T-helper 2 cell treated with Interferon-gamma antibody and Interleukin-4, amounts not matched to agents 5 μg/mL and 100 μg/mL, for 36 hours (primary cell): ENCODE results near the gene FOXC1.

Experiments used
- DNase-seq: peaks from one replicate; pipeline ENCODE4 v3.0.0; 2021; ENCODE audit warnings: low spot score
- H3K27ac Mint-ChIP-seq: one replicate; pipeline ENCODE4 v1.8.0; 2021; ENCODE audit warnings: mild to moderate bottlenecking, mixed read lengths
- H3K27me3 Mint-ChIP-seq: one replicate; pipeline ENCODE4 v1.8.0; 2021; ENCODE audit warnings: low read depth, mixed read lengths
- H3K36me3 Mint-ChIP-seq: one replicate; pipeline ENCODE4 v1.8.0; 2021; ENCODE audit warnings: low read depth, mixed read lengths
- H3K4me1 Mint-ChIP-seq: one replicate; pipeline ENCODE4 v1.8.0; 2021; ENCODE audit warnings: low read depth, mixed read lengths
- H3K4me3 Mint-ChIP-seq: one replicate; pipeline ENCODE4 v1.8.0; 2022; ENCODE audit warnings: mild to moderate bottlenecking, moderate library complexity, mixed read lengths
- H3K9me3 Mint-ChIP-seq: one replicate; pipeline ENCODE4 v1.8.0; 2021; ENCODE audit warnings: mixed read lengths

FOXC1 gene

GRCh38 chr6:1624851-1625781 lies 15.4 kb downstream of the FOXC1 start:
- Mint-ChIP-seq H3K27ac (no peak overlapping the region), H3K4me1 (peaks cover 6% of the 10 kb centered on the region), H3K36me3 (no peaks in the 10 kb centered on the region), H3K4me3 (peak overlapping the region; percentile 67), H3K9me3 (no peaks in the 10 kb centered on the region), H3K27me3 (peaks cover 67% of the 10 kb centered on the region)
- no peak for DNase-seq

DNA sequence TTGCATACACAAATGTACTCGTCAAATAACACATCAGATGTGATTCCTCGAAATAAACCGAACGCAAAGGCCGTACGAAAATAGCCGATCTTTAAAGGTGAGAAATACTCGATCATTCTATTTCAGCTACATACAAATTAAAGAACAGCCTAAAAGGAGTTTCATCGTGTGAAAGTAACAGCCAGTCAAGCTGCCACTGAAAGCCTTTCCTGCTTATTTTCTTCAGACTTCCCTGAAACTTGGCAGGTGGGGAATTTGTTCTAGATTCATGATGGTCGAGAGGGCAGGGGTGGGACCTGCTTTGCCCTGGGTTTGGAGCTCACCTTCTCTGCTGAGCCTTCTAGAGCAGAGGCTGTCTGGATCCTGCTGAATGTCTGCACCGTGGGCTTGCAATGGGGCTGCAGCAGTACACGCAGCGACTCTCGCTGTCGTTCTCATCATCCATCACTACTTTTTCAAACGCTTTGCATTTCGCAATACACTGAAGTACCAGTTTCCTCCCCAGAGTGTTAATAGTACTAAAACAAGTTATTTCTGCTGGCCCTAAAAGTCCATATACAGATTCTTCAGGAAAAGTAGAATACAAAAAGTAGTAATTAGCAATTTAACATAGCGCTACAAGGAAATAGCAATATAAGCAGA lies 16.2 kb downstream of the FOXC1 start:
- Mint-ChIP-seq H3K27me3 (peaks cover 68% of the 10 kb centered on the region), H3K4me1 (peaks cover 6% of the 10 kb centered on the region), H3K9me3 (no peaks in the 10 kb centered on the region), H3K4me3 (no peak overlapping the region), H3K27ac (no peak overlapping the region), H3K36me3 (no peaks in the 10 kb centered on the region)
- DNase-seq = no peak

- no peaks in the 10 kb centered on the region for H3K36me3 Mint-ChIP-seq
- H3K4me3 Mint-ChIP-seq = no peak overlapping the region
- peaks cover 6% of the 10 kb centered on the region for H3K4me1 Mint-ChIP-seq
- DNase-seq = no peak
- H3K9me3 Mint-ChIP-seq = no peaks in the 10 kb centered on the region
- H3K27me3 Mint-ChIP-seq = peaks cover 62% of the 10 kb centered on the region
- no peak overlapping the region for H3K27ac Mint-ChIP-seq
Observed at GRCh38 chr6:1626481-1626880, 16.8 kb downstream of the FOXC1 start.

DNA sequence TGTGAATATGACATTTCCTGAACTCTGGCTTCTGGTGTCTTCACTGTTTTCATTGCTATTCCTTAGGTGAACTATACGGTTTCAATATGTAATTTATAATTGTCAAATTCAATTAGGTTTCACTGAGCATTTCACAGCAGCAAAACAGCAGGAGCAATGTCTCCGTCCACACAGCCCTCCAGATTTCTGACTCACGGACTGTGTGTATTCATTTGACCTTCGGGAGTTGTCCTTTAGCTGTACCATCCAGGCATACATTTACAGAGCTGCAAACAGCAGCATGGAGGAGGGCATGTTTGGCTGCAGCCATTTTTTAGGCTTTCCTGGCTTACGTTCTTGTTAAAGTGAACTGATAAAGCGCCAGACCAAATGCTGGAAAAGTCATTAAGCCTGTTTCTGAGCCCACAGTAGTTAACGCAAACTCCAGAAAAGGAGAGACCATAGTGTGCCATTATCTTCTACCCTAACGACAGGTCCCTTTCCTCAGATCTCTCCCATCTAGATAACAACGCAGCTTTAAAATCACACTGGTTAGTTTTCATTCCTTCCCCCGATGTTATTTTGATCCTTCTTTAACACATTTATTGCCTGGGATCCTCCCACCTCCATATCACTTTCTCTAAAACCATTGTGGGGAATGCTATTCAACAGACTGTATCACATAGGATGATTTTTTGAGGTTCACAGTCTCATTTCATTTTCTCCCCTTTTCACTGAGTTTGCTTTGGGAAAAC lies 18.3 kb downstream of the FOXC1 start:
- H3K27me3 Mint-ChIP-seq = peaks cover 51% of the 10 kb centered on the region
- no peaks in the 10 kb centered on the region for H3K36me3 Mint-ChIP-seq
- no peak for DNase-seq
- H3K9me3 Mint-ChIP-seq = no peaks in the 10 kb centered on the region
- no peak overlapping the region for H3K27ac Mint-ChIP-seq
- peaks cover 6% of the 10 kb centered on the region for H3K4me1 Mint-ChIP-seq
- no peak overlapping the region for H3K4me3 Mint-ChIP-seq

GRCh38 chr6:1629316-1629715 lies 19.6 kb downstream of the FOXC1 start:
- H3K27me3 Mint-ChIP-seq = peaks cover 44% of the 10 kb centered on the region
- H3K27ac Mint-ChIP-seq = no peak overlapping the region
- peaks cover 6% of the 10 kb centered on the region for H3K4me1 Mint-ChIP-seq
- no peaks in the 10 kb centered on the region for H3K36me3 Mint-ChIP-seq
- H3K9me3 Mint-ChIP-seq = no peaks in the 10 kb centered on the region
- DNase-seq = no peak
- no peak overlapping the region for H3K4me3 Mint-ChIP-seq

- no peak for DNase-seq
- Mint-ChIP-seq H3K27ac (no peak overlapping the region), H3K4me3 (no peak overlapping the region), H3K4me1 (peaks cover 2% of the 10 kb centered on the region), H3K9me3 (no peaks in the 10 kb centered on the region), H3K27me3 (peaks cover 40% of the 10 kb centered on the region), H3K36me3 (no peaks in the 10 kb centered on the region)
Observed at GRCh38 chr6:1630212-1630770, 20.6 kb downstream of the FOXC1 start.

- Mint-ChIP-seq H3K4me3 (no peak overlapping the region), H3K27ac (no peak overlapping the region), H3K27me3 (peaks cover 35% of the 10 kb centered on the region), H3K9me3 (no peaks in the 10 kb centered on the region), H3K4me1 (no peaks in the 10 kb centered on the region), H3K36me3 (no peaks in the 10 kb centered on the region)
- DNase-seq = no peak
Observed at GRCh38 chr6:1630771-1631217, 21.1 kb downstream of the FOXC1 start.

GRCh38 chr6:1631251-1631650 lies 21.5 kb downstream of the FOXC1 start:
- Mint-ChIP-seq H3K27me3 (peaks cover 31% of the 10 kb centered on the region), H3K27ac (no peak overlapping the region), H3K4me3 (no peak overlapping the region), H3K36me3 (no peaks in the 10 kb centered on the region), H3K4me1 (no peaks in the 10 kb centered on the region), H3K9me3 (no peaks in the 10 kb centered on the region)
- DNase-seq = no peak

DNA sequence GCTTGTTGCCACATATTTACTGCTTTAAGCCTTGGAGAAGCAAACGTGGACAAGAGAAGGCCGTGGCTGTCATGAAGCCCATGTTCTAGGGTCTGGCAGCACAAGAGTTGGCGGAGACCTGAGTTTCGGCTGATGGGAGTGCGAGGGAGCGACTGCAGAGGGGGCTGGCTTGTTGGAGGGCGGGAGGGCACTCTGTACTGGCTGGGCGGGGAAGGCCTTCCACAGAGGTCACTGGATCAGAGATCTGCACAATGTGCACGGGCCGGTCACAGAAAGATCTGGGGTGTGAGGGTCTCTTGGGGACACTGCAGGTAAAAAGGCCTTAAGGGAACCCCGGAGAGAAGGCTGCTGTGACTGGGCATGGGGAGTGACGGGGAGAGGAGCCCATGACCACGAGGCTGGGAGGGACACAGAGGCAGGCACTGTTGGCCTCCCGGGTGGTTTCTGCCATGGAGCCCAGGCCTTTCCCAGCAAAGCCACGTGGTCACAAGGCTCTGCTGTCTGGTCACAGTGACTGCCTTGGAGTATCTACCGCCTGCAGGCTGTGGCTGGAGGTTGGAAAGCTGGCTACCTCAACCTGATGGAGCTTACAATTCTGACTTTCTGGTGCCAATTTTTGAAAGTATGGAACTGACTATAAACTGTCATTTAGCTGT lies 23.8 kb downstream of the FOXC1 start:
- H3K4me3 Mint-ChIP-seq = no peak overlapping the region
- H3K9me3 Mint-ChIP-seq = no peaks in the 10 kb centered on the region
- H3K36me3 Mint-ChIP-seq = no peaks in the 10 kb centered on the region
- H3K27ac Mint-ChIP-seq = no peak overlapping the region
- peaks cover 11% of the 10 kb centered on the region for H3K27me3 Mint-ChIP-seq
- DNase-seq = no peak
- no peaks in the 10 kb centered on the region for H3K4me1 Mint-ChIP-seq

DNA sequence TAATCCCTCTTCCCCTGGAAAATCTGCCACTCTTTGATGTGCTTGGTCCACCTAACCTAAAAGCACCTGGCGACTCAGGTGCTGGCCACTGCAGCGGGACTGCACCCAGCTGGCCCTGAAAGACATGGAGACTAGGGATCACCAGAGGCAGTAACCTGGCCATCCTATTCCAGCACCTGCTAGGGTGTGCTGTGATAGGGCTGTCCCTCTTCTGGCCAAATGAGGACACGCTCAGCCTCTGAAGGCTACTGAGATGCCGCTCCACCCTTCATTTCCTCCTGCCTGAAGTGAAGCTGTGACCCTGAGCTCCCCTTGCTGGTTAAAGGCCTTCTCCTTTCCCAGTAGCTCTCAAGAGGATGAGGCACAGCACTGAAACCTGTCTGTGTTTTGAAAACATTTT lies 24.4 kb downstream of the FOXC1 start:
- no peaks in the 10 kb centered on the region for H3K36me3 Mint-ChIP-seq
- H3K4me3 Mint-ChIP-seq = no peak overlapping the region
- DNase-seq = no peak
- peaks cover 6% of the 10 kb centered on the region for H3K27me3 Mint-ChIP-seq
- H3K4me1 Mint-ChIP-seq = no peaks in the 10 kb centered on the region
- no peak overlapping the region for H3K27ac Mint-ChIP-seq
- no peaks in the 10 kb centered on the region for H3K9me3 Mint-ChIP-seq

DNA sequence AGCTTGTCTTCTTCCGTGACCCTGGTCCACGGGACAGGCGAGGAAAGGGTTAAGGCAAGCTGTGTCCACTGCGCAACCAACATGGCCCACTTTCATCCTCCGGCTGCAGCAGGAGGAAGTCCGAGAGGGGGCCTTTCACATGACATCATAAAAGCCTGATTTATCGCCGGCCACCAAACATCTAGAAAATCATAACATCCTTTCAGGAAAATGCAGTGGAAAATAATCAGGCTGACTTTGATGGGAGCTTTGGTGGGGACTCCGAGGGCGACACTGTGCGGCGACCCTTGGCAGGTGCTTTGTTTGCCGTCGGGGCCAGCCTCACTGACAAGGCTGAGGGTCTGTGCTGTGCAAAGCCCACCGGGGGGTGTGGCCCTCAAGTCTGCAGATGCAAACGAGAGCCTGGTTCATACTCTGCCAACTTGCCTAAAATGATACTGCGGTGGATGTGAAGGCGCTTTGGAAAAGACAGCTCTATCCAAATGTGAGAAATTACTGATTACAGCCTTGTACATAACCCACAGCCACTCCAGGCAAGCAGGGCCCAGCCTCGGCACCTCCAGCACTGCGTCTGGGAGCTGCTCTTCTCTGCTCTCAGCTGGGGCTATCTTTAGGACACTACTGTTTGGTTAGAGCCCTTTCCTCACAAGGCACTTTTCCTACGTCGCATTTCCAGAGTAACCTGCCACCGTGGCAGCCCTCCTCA lies 25.7 kb downstream of the FOXC1 start:
- no peaks in the 10 kb centered on the region for H3K4me1 Mint-ChIP-seq
- H3K9me3 Mint-ChIP-seq = no peaks in the 10 kb centered on the region
- H3K36me3 Mint-ChIP-seq = no peaks in the 10 kb centered on the region
- DNase-seq = no peak
- H3K4me3 Mint-ChIP-seq = no peak overlapping the region
- peaks cover 5% of the 10 kb centered on the region for H3K27me3 Mint-ChIP-seq
- H3K27ac Mint-ChIP-seq = no peak overlapping the region

DNA sequence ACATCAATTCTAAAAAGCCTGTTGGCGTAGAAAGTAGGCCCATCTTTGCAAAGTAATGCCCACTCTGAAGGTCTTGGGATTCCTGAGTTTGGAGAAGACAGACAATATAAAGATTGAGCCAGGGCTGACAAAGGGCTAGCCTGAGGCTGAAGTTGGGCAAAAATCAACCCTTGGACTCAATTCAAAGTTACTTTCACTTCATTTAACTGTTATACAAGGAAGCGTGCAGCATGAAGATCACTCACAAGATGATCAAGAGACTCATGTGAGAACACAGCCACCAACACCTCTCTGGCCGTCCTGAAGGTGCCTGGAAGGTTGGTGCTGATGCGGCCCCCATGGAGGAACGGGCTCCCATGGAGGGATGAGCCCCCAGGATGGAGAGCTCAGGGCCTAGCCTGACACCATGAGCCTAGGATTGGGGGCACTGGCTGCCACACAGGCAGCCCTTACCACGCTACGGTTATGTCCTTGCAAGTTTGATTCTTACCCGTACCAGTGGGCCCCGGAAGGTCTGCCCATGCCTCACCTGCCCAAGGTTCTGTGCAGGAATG lies 26.6 kb downstream of the FOXC1 start:
- Mint-ChIP-seq H3K4me1 (no peaks in the 10 kb centered on the region), H3K27ac (no peak overlapping the region), H3K27me3 (peaks cover 3% of the 10 kb centered on the region), H3K9me3 (no peaks in the 10 kb centered on the region), H3K4me3 (no peak overlapping the region), H3K36me3 (no peaks in the 10 kb centered on the region)
- DNase-seq = no peak
